OCI-LY3 (cell line): ENCODE measurements around the gene PRRT4.

Experiments
- EZH2phosphoT487 ChIP-seq: fragments of 200-600 bp; shearing (Covaris generic); IDR thresholded peaks from 2 replicates; pipeline ENCODE4 v1.6.1; 2018; ENCODE audit warnings: antibody characterized with exemption, mixed run types, low read depth
- TF ChIP-seq, protein P1 (sequence below): fragments of 200-600, 300-600 bp; sonication (generic); IDR thresholded peaks from 2 replicates; pipeline ENCODE4 v1.5.1; 2014; ENCODE audit warnings: antibody characterized with exemption, low read length, low read depth

- TF ChIP-seq, protein P1, sequence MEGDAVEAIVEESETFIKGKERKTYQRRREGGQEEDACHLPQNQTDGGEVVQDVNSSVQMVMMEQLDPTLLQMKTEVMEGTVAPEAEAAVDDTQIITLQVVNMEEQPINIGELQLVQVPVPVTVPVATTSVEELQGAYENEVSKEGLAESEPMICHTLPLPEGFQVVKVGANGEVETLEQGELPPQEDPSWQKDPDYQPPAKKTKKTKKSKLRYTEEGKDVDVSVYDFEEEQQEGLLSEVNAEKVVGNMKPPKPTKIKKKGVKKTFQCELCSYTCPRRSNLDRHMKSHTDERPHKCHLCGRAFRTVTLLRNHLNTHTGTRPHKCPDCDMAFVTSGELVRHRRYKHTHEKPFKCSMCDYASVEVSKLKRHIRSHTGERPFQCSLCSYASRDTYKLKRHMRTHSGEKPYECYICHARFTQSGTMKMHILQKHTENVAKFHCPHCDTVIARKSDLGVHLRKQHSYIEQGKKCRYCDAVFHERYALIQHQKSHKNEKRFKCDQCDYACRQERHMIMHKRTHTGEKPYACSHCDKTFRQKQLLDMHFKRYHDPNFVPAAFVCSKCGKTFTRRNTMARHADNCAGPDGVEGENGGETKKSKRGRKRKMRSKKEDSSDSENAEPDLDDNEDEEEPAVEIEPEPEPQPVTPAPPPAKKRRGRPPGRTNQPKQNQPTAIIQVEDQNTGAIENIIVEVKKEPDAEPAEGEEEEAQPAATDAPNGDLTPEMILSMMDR: no peak
- no peak for TF ChIP-seq EZH2phosphoT487
Measured at GRCh38 chr7:128323459-128324367, 37.8 kb downstream of the PRRT4 start.
